ENCODE results near the gene KPNA4.
"Not testable (repeated sequence)": the region's sequence is repeated elsewhere in the genome, so short reads cannot be mapped to it uniquely, and the experiment has no call there.

Gene KPNA4

GRCh38 chr3:160490166-160490565, 75.2 kb downstream of the KPNA4 start:
- DNase-seq (ENCODE audit: low read depth), result no peak

GRCh38 chr3:160486459-160486869, 78.9 kb downstream of the KPNA4 start:
- DNase-seq (ENCODE audit: low read depth), result no peak

GRCh38 chr3:160482796-160483195, 82.6 kb downstream of the KPNA4 start:
- no peak for DNase-seq (ENCODE audit: low read depth)

- no peak for DNase-seq (ENCODE audit: low read depth)
Observed at GRCh38 chr3:160481856-160482255, 83.5 kb downstream of the KPNA4 start.

GRCh38 chr3:160480931-160481330, 84.4 kb downstream of the KPNA4 start:
- DNase-seq (ENCODE audit: low read depth), result no peak

GRCh38 chr3:160479376-160479775, 86.0 kb downstream of the KPNA4 start:
- no peak for DNase-seq (ENCODE audit: low read depth)

- DNase-seq (ENCODE audit: low read depth), result no peak
Observed at GRCh38 chr3:160478338-160478737, 87.0 kb downstream of the KPNA4 start.

GRCh38 chr3:160477750-160478149, 87.6 kb downstream of the KPNA4 start:
- DNase-seq (ENCODE audit: low read depth), result no peak

- DNase-seq (ENCODE audit: low read depth), result no peak
Observed at GRCh38 chr3:160475884-160476283, 89.5 kb downstream of the KPNA4 start.

GRCh38 chr3:160475153-160475552, 90.2 kb downstream of the KPNA4 start:
- no peak for DNase-seq (ENCODE audit: low read depth)

- DNase-seq (ENCODE audit: low read depth), result no peak
Observed at GRCh38 chr3:160474416-160474838, 90.9 kb downstream of the KPNA4 start.

GRCh38 chr3:160473978-160474377, 91.4 kb downstream of the KPNA4 start:
- DNase-seq (ENCODE audit: low read depth), result no peak

- no peak for DNase-seq (ENCODE audit: low read depth)
Observed at GRCh38 chr3:160473221-160473620, 92.2 kb downstream of the KPNA4 start.

GRCh38 chr3:160472344-160472743, 93.0 kb downstream of the KPNA4 start:
- DNase-seq (ENCODE audit: low read depth), result no peak

GRCh38 chr3:160471892-160472291, 93.5 kb downstream of the KPNA4 start:
- no peak for DNase-seq (ENCODE audit: low read depth)

GRCh38 chr3:160470181-160470580, 95.2 kb downstream of the KPNA4 start:
- no peak for DNase-seq (ENCODE audit: low read depth)

GRCh38 chr3:160464971-160465370, 100.4 kb downstream of the KPNA4 start:
- no peak for DNase-seq (ENCODE audit: low read depth)

GRCh38 chr3:160464321-160464720, 101.0 kb downstream of the KPNA4 start:
- DNase-seq (ENCODE audit: low read depth), result no peak

GRCh38 chr3:160460033-160460432, 105.3 kb downstream of the KPNA4 start:
- no peak for DNase-seq (ENCODE audit: low read depth)

GRCh38 chr3:160459450-160459970, 105.9 kb downstream of the KPNA4 start:
- no peak for DNase-seq (ENCODE audit: low read depth)

- DNase-seq (ENCODE audit: low read depth), result no peak
Observed at GRCh38 chr3:160458151-160458550, 107.2 kb downstream of the KPNA4 start.

GRCh38 chr3:160455846-160456245, 109.5 kb downstream of the KPNA4 start:
- DNase-seq (ENCODE audit: low read depth), result no peak

GRCh38 chr3:160454995-160455394, 110.4 kb downstream of the KPNA4 start:
- no peak for DNase-seq (ENCODE audit: low read depth)

GRCh38 chr3:160452251-160452650, 113.1 kb downstream of the KPNA4 start:
- not testable (repeated sequence) for DNase-seq (ENCODE audit: low read depth)

- DNase-seq (ENCODE audit: low read depth), result no peak
Observed at GRCh38 chr3:160451602-160452001, 113.8 kb downstream of the KPNA4 start.
